OCI-LY7 (cell line): ENCODE data around the gene NPAS4. TPM values are rescaled to one million over a fixed set of nuclear protein-coding genes. Genes with fewer than 3 reads are reported as not detected.

Source experiments
- BruUV-seq: library from RNA; stranded (reverse); fragments of 400-500 nt; replicated peaks from 2 replicates; lab custom pipeline; 2021; lab: Mats Ljungman, UMichigan
- CTCF ChIA-PET: fragments of 300-600 bp; sonication (Branson Sonifier 250); formaldehyde crosslinking; loops from one replicate; lab custom pipeline; 2022; ENCODE audit warnings: antibody characterized with exemption; ENCODE audit not compliant: unreplicated experiment; lab: Charles Lee
- POLR2A ChIA-PET: fragments of 300-600 bp; sonication (Branson Sonifier 250); formaldehyde crosslinking; loops from one replicate; lab custom pipeline; 2022; ENCODE audit warnings: antibody characterized with exemption; lab: Charles Lee
- DNase-seq: peaks from one replicate; pipeline ENCODE4 v3.0.0-alpha.2; 2015; ENCODE audit warnings: low spot score
- H2AFZ ChIP-seq: fragments of 200-600 bp; sonication (generic), shearing (Covaris generic); 2 replicates; pipeline ENCODE4 v1.6.1; 2014; ENCODE audit warnings: mild to moderate bottlenecking, antibody characterized with exemption, low read length, moderate library complexity
- H3K27ac ChIP-seq: fragments of 200-600 bp; sonication (generic); 2 replicates; pipeline ENCODE4 v1.5.1; 2014; ENCODE audit warnings: mixed run types, low read depth, mild to moderate bottlenecking, moderate library complexity, low read length, inconsistent platforms; ENCODE audit not compliant: poor library complexity, severe bottlenecking
- H3K36me3 ChIP-seq: fragments of 200-600 bp; sonication (generic); 2 replicates; pipeline ENCODE4 v1.6.1; 2014; ENCODE audit warnings: mild to moderate bottlenecking, antibody characterized with exemption, low read length, moderate library complexity, mixed read lengths; ENCODE audit not compliant: insufficient read depth
- H3K4me1 ChIP-seq: fragments of 200-600 bp; sonication (generic); 2 replicates; pipeline ENCODE4 v1.5.1; 2014; ENCODE audit warnings: mild to moderate bottlenecking, low read length; ENCODE audit not compliant: insufficient read depth, poor library complexity, severe bottlenecking
- H3K4me2 ChIP-seq: fragments of 200-600 bp; sonication (generic); 2 replicates; pipeline ENCODE4 v1.6.1; 2014; ENCODE audit warnings: mild to moderate bottlenecking, low read length
- H3K4me3 ChIP-seq: fragments of 200-600 bp; sonication (generic); 2 replicates; pipeline ENCODE4 v1.5.1; 2014; ENCODE audit warnings: mild to moderate bottlenecking, low read depth, low read length; ENCODE audit not compliant: poor library complexity, severe bottlenecking
- H3K79me2 ChIP-seq: fragments of 200-600 bp; sonication (generic); 2 replicates; pipeline ENCODE4 v1.6.1; 2016; ENCODE audit warnings: low read depth, mild to moderate bottlenecking, low read length, moderate library complexity, mixed read lengths; ENCODE audit not compliant: insufficient read depth
- H3K9me2 ChIP-seq: fragments of 200-600 bp; sonication (generic); 2 replicates; pipeline ENCODE4 v1.6.1; 2016; ENCODE audit warnings: mild to moderate bottlenecking, low read length, mixed read lengths; ENCODE audit not compliant: insufficient read depth
- H3K9me3 ChIP-seq: fragments of 200-600 bp; sonication (generic); 2 replicates; pipeline ENCODE4 v1.6.1; 2014; ENCODE audit warnings: mild to moderate bottlenecking, mixed run types, low read length, mixed read lengths
- H4K20me1 ChIP-seq: fragments of 200-600 bp; sonication (generic); 2 replicates; pipeline ENCODE4 v1.6.1; 2014; ENCODE audit warnings: mild to moderate bottlenecking, antibody characterized with exemption, low read length, moderate library complexity, mixed read lengths; ENCODE audit not compliant: insufficient read depth
- EZH2phosphoT487 ChIP-seq: fragments of 200-600 bp; sonication (generic); IDR thresholded peaks from 2 replicates; pipeline ENCODE4 v1.6.1; 2018; ENCODE audit warnings: low read depth, borderline replicate concordance, mild to moderate bottlenecking, mixed run types, antibody characterized with exemption, low read length, moderate library complexity, mixed read lengths
- intact Hi-C: fragments of 100-400 bp; cut with micrococcal nuclease; formaldehyde crosslinking; loops from one replicate; pipeline ENCODE4 v1.10.0; 2022; ENCODE audit not compliant: unreplicated experiment
- total RNA-seq, 2 experiments: library from RNA; depleted of rRNA in 1 of 2; stranded (reverse); fragments of >200 nt in 1 of 2; shearing (Covaris generic) in 1 of 2; gene quantifications; 2 replicates each; pipeline ENCODE4 v1.2.3, GENCODE V29; 2014 to 2022
- TF ChIP-seq, protein P1 (sequence below): fragments of 200-600 bp; sonication (generic); conservative IDR thresholded peaks from 2 replicates; pipeline ENCODE4 v1.5.1; 2014; ENCODE audit warnings: mild to moderate bottlenecking, antibody characterized with exemption, low read length, moderate library complexity, mixed read lengths

NPAS4 gene
- total RNA-seq, 2 experiments from 2014 or later = not detected

DNA sequence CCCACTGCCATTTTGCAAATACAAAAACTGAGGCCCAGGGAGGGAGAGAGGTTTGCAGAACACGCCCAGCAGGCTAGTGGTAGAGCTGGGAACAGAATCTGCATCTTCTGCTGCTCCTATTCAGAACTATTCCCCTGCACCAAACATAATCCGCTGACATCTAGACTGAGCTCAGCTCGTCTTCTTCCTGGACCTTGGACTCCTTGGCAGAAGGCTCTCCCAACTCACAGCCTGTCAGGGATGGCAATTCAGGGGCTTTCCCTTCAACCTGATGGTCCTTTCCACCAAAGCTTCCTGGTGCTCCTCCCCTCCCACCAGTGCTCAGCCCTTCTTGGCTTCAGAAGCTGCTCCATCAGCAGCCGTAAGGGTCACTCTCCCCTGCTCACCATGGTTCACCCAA lies 9.5 kb upstream of the NPAS4 start:
- H3K4me2 ChIP-seq = no peak overlapping the region
- no TSS peak for BruUV-seq
- intact Hi-C loops = no loop called here
- no peaks in the 10 kb centered on the region for H3K79me2 ChIP-seq
- ChIA-PET POLR2A (no interaction called here), CTCF (no interaction called here)
- H3K36me3 ChIP-seq = no peaks in the 10 kb centered on the region
- DNase-seq = no peak
- peaks cover 4% of the 10 kb centered on the region for H3K4me1 ChIP-seq
- H3K9me2 ChIP-seq = no peaks in the 10 kb centered on the region
- H3K27ac ChIP-seq = no peak overlapping the region
- no peaks in the 10 kb centered on the region for H4K20me1 ChIP-seq
- no peaks in the 10 kb centered on the region for H3K9me3 ChIP-seq
- no peak for TF ChIP-seq EZH2phosphoT487
- TF ChIP-seq, protein P1, sequence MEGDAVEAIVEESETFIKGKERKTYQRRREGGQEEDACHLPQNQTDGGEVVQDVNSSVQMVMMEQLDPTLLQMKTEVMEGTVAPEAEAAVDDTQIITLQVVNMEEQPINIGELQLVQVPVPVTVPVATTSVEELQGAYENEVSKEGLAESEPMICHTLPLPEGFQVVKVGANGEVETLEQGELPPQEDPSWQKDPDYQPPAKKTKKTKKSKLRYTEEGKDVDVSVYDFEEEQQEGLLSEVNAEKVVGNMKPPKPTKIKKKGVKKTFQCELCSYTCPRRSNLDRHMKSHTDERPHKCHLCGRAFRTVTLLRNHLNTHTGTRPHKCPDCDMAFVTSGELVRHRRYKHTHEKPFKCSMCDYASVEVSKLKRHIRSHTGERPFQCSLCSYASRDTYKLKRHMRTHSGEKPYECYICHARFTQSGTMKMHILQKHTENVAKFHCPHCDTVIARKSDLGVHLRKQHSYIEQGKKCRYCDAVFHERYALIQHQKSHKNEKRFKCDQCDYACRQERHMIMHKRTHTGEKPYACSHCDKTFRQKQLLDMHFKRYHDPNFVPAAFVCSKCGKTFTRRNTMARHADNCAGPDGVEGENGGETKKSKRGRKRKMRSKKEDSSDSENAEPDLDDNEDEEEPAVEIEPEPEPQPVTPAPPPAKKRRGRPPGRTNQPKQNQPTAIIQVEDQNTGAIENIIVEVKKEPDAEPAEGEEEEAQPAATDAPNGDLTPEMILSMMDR = no peak
- no peak overlapping the region for H2AFZ ChIP-seq
- no peak overlapping the region for H3K4me3 ChIP-seq

DNA sequence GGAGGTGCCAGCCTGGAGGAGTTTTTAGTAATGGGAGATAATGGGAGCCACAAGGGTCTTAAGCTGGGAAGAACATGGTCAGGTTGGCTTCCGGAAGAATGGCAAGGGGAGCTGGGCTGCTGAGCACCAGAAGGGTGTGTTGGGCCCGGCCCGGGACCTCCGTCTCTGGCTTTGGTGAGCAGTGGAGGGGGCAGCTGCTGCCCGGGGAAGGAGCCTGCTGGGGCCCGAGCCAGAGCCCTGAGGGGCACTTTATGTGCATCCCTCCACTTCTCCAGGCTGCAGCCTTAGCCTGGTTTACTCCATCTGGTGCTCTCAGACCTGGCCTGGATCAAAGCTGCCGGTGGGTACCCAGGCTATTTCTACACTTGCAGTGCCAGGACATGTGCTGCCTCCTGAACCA lies 8.7 kb upstream of the NPAS4 start:
- H3K36me3 ChIP-seq = no peaks in the 10 kb centered on the region
- H3K9me3 ChIP-seq = no peaks in the 10 kb centered on the region
- POLR2A ChIA-PET = interaction anchor here (0.6 kb wide), 1 partner anchor 556 kb away, joined by 4 read pairs; no protein-coding TSS in a partner anchor
- no peaks in the 10 kb centered on the region for H4K20me1 ChIP-seq
- no TSS peak for BruUV-seq
- H3K9me2 ChIP-seq = no peaks in the 10 kb centered on the region
- CTCF ChIA-PET = no interaction called here
- no peaks in the 10 kb centered on the region for H3K79me2 ChIP-seq
- peaks cover 4% of the 10 kb centered on the region for H3K4me1 ChIP-seq
- no peak for TF ChIP-seq EZH2phosphoT487
- TF ChIP-seq, protein P1 = no peak
- no peak for DNase-seq
- H2AFZ ChIP-seq = no peak overlapping the region
- H3K4me3 ChIP-seq = no peak overlapping the region
- H3K4me2 ChIP-seq = no peak overlapping the region
- intact Hi-C loops = no loop called here
- H3K27ac ChIP-seq = no peak overlapping the region

DNA sequence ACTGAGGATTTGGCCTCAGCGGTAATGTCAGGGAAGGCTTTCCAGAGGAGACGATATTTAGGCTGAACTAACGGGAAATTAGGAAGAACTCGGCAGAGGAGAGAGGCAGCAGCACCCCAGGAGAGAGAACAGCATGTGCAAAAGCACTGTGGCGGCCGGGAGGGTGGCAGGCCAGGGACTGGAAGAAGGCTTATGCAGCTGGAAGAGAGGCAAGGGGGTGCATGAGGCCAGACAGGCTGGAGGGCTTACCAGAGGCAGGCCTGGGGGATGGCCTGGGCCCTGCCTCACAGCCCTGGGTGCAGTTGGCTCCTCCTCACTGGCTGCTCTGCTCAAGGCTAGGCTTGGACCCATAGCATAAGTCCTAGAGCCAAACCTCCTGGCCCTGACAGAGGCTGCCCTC lies 7.7 kb upstream of the NPAS4 start:
- Histone ChIP-seq H3K4me2 (no peak overlapping the region), H3K36me3 (no peaks in the 10 kb centered on the region), H3K9me2 (no peaks in the 10 kb centered on the region), H3K27ac (no peak overlapping the region), H3K79me2 (no peaks in the 10 kb centered on the region), H4K20me1 (no peaks in the 10 kb centered on the region), H3K4me3 (no peak overlapping the region), H3K4me1 (peaks cover 4% of the 10 kb centered on the region), H2AFZ (no peak overlapping the region), H3K9me3 (no peaks in the 10 kb centered on the region)
- POLR2A ChIA-PET = interaction anchor here (0.6 kb wide), 1 partner anchor 692 kb away, joined by 3 read pairs; no protein-coding TSS in a partner anchor
- no peak for TF ChIP-seq EZH2phosphoT487
- TF ChIP-seq, protein P1 = no peak
- BruUV-seq = no TSS peak
- no peak for DNase-seq
- intact Hi-C loops = no loop called here
- CTCF ChIA-PET = no interaction called here
